Uterus (tissue), 4 donors: Measurements from ENCODE around the gene TBC1D3I. TPM values are rescaled to one million over a fixed set of nuclear protein-coding genes. Genes with fewer than 3 reads are reported as not detected.
"Not testable (repeated sequence)": the region's sequence is repeated elsewhere in the genome, so short reads cannot be mapped to it uniquely, and the experiment has no call there.

Experiments
- DNase-seq, 2 donors: peaks; one replicate each; pipeline ENCODE4 v3.0.0-alpha.2; 2019 to 2020
- H3K27ac ChIP-seq, 2 donors: fragments of 200-600 bp; sonication (generic); 1 replicate in 1 of 2; 2 replicates in 1 of 2; pipeline ENCODE4 v1.5.1; 2016 to 2018
- H3K27me3 ChIP-seq, 2 donors: fragments of 200-600 bp; sonication (generic); one replicate each; pipeline ENCODE4 v1.5.1; 2018 to 2019; ENCODE audit warnings: control low read depth in 1 of 2
- H3K36me3 ChIP-seq, 2 donors: fragments of 200-600 bp; sonication (generic); one replicate each; pipeline ENCODE4 v1.5.1; 2019; ENCODE audit warnings: control low read depth in 1 of 2
- H3K4me1 ChIP-seq, 2 donors: fragments of 200-600 bp; sonication (generic); one replicate each; pipeline ENCODE4 v1.5.1; 2018 to 2019; ENCODE audit warnings: control low read depth in 1 of 2
- H3K4me3 ChIP-seq, 2 donors: fragments of 200-600 bp; sonication (generic); 1 replicate in 1 of 2; 2 replicates in 1 of 2; pipeline ENCODE4 v1.5.1; 2018 to 2019; ENCODE audit warnings: mild to moderate bottlenecking in 1 of 2
- H3K9me3 ChIP-seq, 2 donors: fragments of 200-600 bp; sonication (generic); one replicate each; pipeline ENCODE4 v1.5.1; 2019; ENCODE audit warnings: control low read depth in 1 of 2
- CTCF ChIP-seq, 4 experiments: fragments of 200-600 bp in 2 of 4; fragments of 450-650 bp in 2 of 4; sonication (generic) in 2 of 4; IDR thresholded peaks; one replicate each; pipeline ENCODE4 v1.5.1; 2016 to 2019; ENCODE audit warnings: antibody characterized with exemption in 4 of 4, mild to moderate bottlenecking in 2 of 4, moderate library complexity in 1 of 4
- POLR2A ChIP-seq, 2 donors: fragments of 450-650 bp; IDR thresholded peaks; one replicate each; pipeline ENCODE4 v1.6.1; 2016; ENCODE audit warnings: antibody characterized with exemption in 2 of 2, mild to moderate bottlenecking in 1 of 2, moderate library complexity in 1 of 2
- intact Hi-C: fragments of 100-400 bp; cut with DNase I; formaldehyde crosslinking; loops from one replicate; pipeline ENCODE4 v1.15.1; 2023; ENCODE audit warnings: low total_unique reads
- total RNA-seq, 4 donors: library from RNA; depleted of rRNA in 3 of 4; stranded (reverse); fragments of >200 nt in 3 of 4; gene quantifications; one replicate each; pipeline versions ENCODE4 v1.1.0 to v1.2.4, GENCODE V29; 2014 to 2023
- donor health status: DM: yes; HTN: yes; CAD: no.

TBC1D3I gene
- total RNA-seq, 4 donors from 2014 or later = 0.85 TPM; not detected in 3

GRCh38 chr17:36214918-36215317 lies 49.5 kb downstream of the TBC1D3I start:
- intact Hi-C loops = no loop called here

GRCh38 chr17:36213695-36214094 lies 50.7 kb downstream of the TBC1D3I start:
- no peak for TF ChIP-seq CTCF (IDR thresholded peaks at IDR 0.05)
- TF ChIP-seq POLR2A (IDR thresholded peaks at IDR 0.05) = no peak
- H3K4me3 ChIP-seq = no peak overlapping the region
- H3K27ac ChIP-seq = no peak overlapping the region
- intact Hi-C loops = no loop called here
- H3K36me3 ChIP-seq = no peaks in the 10 kb centered on the region
- DNase-seq = no peak
- H3K4me1 ChIP-seq = no peaks in the 10 kb centered on the region
- no peaks in the 10 kb centered on the region for H3K9me3 ChIP-seq
- no peaks in the 10 kb centered on the region for H3K27me3 ChIP-seq

More at GRCh38 chr17:36214918-36215317, 49.5 kb downstream of the TBC1D3I start:
- DNase-seq = no peak
- Histone ChIP-seq H3K27me3 (no peaks in the 10 kb centered on the region), H3K36me3 (no peaks in the 10 kb centered on the region), H3K9me3 (no peaks in the 10 kb centered on the region), H3K27ac (no peak overlapping the region), H3K4me1 (no peaks in the 10 kb centered on the region), H3K4me3 (no peak overlapping the region)
- TF ChIP-seq CTCF (IDR thresholded peaks at IDR 0.05) = no peak
- no peak for TF ChIP-seq POLR2A (IDR thresholded peaks at IDR 0.05)

- Histone ChIP-seq H3K4me3 (no peak overlapping the region), H3K36me3 (no peaks in the 10 kb centered on the region), H3K27ac (no peak overlapping the region), H3K27me3 (no peaks in the 10 kb centered on the region), H3K4me1 (no peaks in the 10 kb centered on the region), H3K9me3 (no peaks in the 10 kb centered on the region)
- DNase-seq = no peak
- TF ChIP-seq POLR2A (IDR thresholded peaks at IDR 0.05) = no peak
- no peak for TF ChIP-seq CTCF (IDR thresholded peaks at IDR 0.05)
- intact Hi-C loops = no loop called here
Measured at GRCh38 chr17:36212966-36213365, 51.4 kb downstream of the TBC1D3I start.

- intact Hi-C loops = no loop called here
- TF ChIP-seq POLR2A (IDR thresholded peaks at IDR 0.05) = no peak
- no peak for TF ChIP-seq CTCF (IDR thresholded peaks at IDR 0.05)
- Histone ChIP-seq H3K27ac (no peak overlapping the region), H3K36me3 (no peaks in the 10 kb centered on the region), H3K4me3 (no peak overlapping the region), H3K9me3 (no peaks in the 10 kb centered on the region), H3K4me1 (no peaks in the 10 kb centered on the region), H3K27me3 (no peaks in the 10 kb centered on the region)
- DNase-seq = no peak
Measured at GRCh38 chr17:36212272-36212605, 52.1 kb downstream of the TBC1D3I start.

GRCh38 chr17:36211484-36212271 lies 52.7 kb downstream of the TBC1D3I start:
- DNase-seq, H3K9me3 ChIP-seq, H3K36me3 ChIP-seq, H3K4me3 ChIP-seq, H3K4me1 ChIP-seq, intact Hi-C loops, H3K27ac ChIP-seq, H3K27me3 ChIP-seq: not testable (repeated sequence)

- H3K4me3 ChIP-seq, intact Hi-C loops, H3K36me3 ChIP-seq, H3K27me3 ChIP-seq, H3K27ac ChIP-seq, DNase-seq, H3K4me1 ChIP-seq, H3K9me3 ChIP-seq: not testable (repeated sequence)
Measured at GRCh38 chr17:36210439-36211211, 53.7 kb downstream of the TBC1D3I start, which contains the start of gene CCL4L2. Gene CCL4L2 (plus strand): TSS chr17:36211063.
